Upper lobe of left lung (tissue), 4 donors: ENCODE results near the gene DYRK3.

Experiments used
- EP300 ChIP-seq, 4 donors: sonication (generic); formaldehyde crosslinking; IDR thresholded peaks; one replicate each; pipeline ENCODE4 v1.5.1; 2017; ENCODE audit warnings: antibody characterized with exemption in 4 of 4, control low read depth in 2 of 4
- POLR2A ChIP-seq, 4 donors: fragments of 450-650 bp; IDR thresholded peaks; one replicate each; pipeline ENCODE4 v1.5.1; 2016 to 2017; ENCODE audit warnings: antibody characterized with exemption in 4 of 4, mild to moderate bottlenecking in 2 of 4
- POLR2AphosphoS5 ChIP-seq, 2 donors: sonication (generic); formaldehyde crosslinking; IDR thresholded peaks; one replicate each; pipeline ENCODE4 v1.5.1; 2017; ENCODE audit warnings: antibody characterized with exemption in 2 of 2
- TF ChIP-seq, protein P1 (sequence below), 6 experiments: fragments of 450-650 bp in 4 of 6; fragments of 200-600 bp in 2 of 6; sonication (generic) in 2 of 6; IDR thresholded peaks; one replicate each; pipeline ENCODE4 v1.5.1; 2016 to 2019; ENCODE audit warnings: antibody characterized with exemption in 6 of 6

DNA sequence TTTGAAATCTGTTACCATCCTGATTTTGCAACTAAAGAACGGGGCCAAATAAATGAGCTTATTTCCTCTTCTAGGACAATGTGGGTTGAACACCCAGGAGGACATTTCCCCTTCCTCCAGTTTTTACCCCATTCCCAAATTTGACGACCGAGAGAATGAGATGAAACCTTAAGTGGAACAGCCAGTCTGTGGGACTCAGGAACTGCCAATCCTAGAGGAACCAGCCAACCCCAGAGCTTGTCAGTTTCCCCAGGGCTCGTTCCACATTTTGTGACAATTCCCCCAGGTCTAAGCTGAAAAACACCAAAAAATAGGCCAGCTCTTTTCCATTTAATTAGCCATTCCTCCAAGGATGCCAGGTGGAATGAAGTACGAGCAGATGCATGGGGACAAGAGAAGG lies 28.0 kb downstream of the DYRK3 start:
- TF ChIP-seq EP300 (IDR thresholded peaks at IDR 0.05) = no peak
- TF ChIP-seq, protein P1, sequence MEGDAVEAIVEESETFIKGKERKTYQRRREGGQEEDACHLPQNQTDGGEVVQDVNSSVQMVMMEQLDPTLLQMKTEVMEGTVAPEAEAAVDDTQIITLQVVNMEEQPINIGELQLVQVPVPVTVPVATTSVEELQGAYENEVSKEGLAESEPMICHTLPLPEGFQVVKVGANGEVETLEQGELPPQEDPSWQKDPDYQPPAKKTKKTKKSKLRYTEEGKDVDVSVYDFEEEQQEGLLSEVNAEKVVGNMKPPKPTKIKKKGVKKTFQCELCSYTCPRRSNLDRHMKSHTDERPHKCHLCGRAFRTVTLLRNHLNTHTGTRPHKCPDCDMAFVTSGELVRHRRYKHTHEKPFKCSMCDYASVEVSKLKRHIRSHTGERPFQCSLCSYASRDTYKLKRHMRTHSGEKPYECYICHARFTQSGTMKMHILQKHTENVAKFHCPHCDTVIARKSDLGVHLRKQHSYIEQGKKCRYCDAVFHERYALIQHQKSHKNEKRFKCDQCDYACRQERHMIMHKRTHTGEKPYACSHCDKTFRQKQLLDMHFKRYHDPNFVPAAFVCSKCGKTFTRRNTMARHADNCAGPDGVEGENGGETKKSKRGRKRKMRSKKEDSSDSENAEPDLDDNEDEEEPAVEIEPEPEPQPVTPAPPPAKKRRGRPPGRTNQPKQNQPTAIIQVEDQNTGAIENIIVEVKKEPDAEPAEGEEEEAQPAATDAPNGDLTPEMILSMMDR (IDR thresholded peaks at IDR 0.05) = no peak
- TF ChIP-seq POLR2AphosphoS5 (IDR thresholded peaks at IDR 0.05) = no peak
- TF ChIP-seq POLR2A (IDR thresholded peaks at IDR 0.05) = no peak
